Neural cell (in vitro differentiated cells): ENCODE measurements around the gene GRIN1. TPM values are rescaled to one million over a fixed set of nuclear protein-coding genes. Genes with fewer than 3 reads are reported as not detected.

Experiments used
- H2AFZ ChIP-seq: fragments of 200-600, 300-800 bp; sonication (generic), shearing (Covaris generic); 2 replicates; pipeline ENCODE4 v1.6.0; 2014; ENCODE audit warnings: low read depth, mild to moderate bottlenecking, antibody characterized with exemption, low read length, moderate library complexity
- H3F3A ChIP-seq: fragments of 200-600 bp; shearing (Covaris generic); 2 replicates; pipeline ENCODE4 v1.6.1; 2016; ENCODE audit warnings: mild to moderate bottlenecking, moderate library complexity, mixed read lengths, antibody characterized with exemption, low read length; ENCODE audit not compliant: insufficient read depth, poor library complexity, severe bottlenecking
- H3K27ac ChIP-seq: fragments of 200-600, 300-800 bp; sonication (generic), shearing (Covaris generic); 2 replicates; pipeline ENCODE4 v1.5.1; 2014; ENCODE audit warnings: mild to moderate bottlenecking, low read length, moderate library complexity
- H3K27me3 ChIP-seq: fragments of 300-800, 200-600 bp; sonication (generic), shearing (Covaris generic); 2 replicates; pipeline ENCODE4 v1.6.0; 2014; ENCODE audit warnings: mild to moderate bottlenecking, low read depth, low read length, moderate library complexity; ENCODE audit not compliant: insufficient read depth
- H3K36me3 ChIP-seq: fragments of 300-800, 200-600 bp; sonication (generic), shearing (Covaris generic); 2 replicates; pipeline ENCODE4 v1.5.1; 2014; ENCODE audit warnings: mild to moderate bottlenecking, antibody characterized with exemption, low read length, moderate library complexity; ENCODE audit not compliant: insufficient read depth
- H3K4me2 ChIP-seq: fragments of 300-800, 200-600 bp; sonication (generic), shearing (Covaris generic); 2 replicates; pipeline ENCODE4 v1.6.0; 2014; ENCODE audit warnings: mild to moderate bottlenecking, low read length
- H3K4me3 ChIP-seq: fragments of 300-800, 200-600 bp; sonication (generic), shearing (Covaris generic); 2 replicates; pipeline ENCODE4 v1.5.1; 2014; ENCODE audit warnings: mild to moderate bottlenecking, low read length, moderate library complexity
- H3K79me2 ChIP-seq: fragments of 200-600 bp; shearing (Covaris generic); replicated peaks from 2 replicates; pipeline ENCODE4 v1.6.0; 2014; ENCODE audit warnings: mild to moderate bottlenecking, low read length, moderate library complexity; ENCODE audit not compliant: insufficient read depth
- H3K9ac ChIP-seq: fragments of 300-800, 200-600 bp; sonication (generic), shearing (Covaris generic); 2 replicates; pipeline ENCODE4 v1.6.1; 2016; ENCODE audit warnings: mild to moderate bottlenecking, low read length, mixed read lengths
- H3K9me2 ChIP-seq: fragments of 200-600 bp; shearing (Covaris generic); 2 replicates; pipeline ENCODE4 v1.6.1; 2016; ENCODE audit warnings: mild to moderate bottlenecking, low read length, mixed read lengths; ENCODE audit not compliant: insufficient read depth
- H3K9me3 ChIP-seq: fragments of 200-600, 300-800 bp; sonication (generic), shearing (Covaris generic); 2 replicates; pipeline ENCODE4 v1.6.1; 2016; ENCODE audit warnings: mild to moderate bottlenecking, mixed run types, low read length, moderate library complexity, mixed read lengths
- H4K20me1 ChIP-seq: fragments of 200-600 bp; shearing (Covaris generic); 2 replicates; pipeline ENCODE4 v1.6.1; 2016; ENCODE audit warnings: mild to moderate bottlenecking, mixed run types; ENCODE audit not compliant: insufficient read depth
- EP300 ChIP-seq: fragments of 450-650 bp; conservative IDR thresholded peaks from 2 replicates; pipeline ENCODE4 v1.6.1; 2014; ENCODE audit warnings: antibody characterized with exemption, mild to moderate bottlenecking, moderate library complexity; ENCODE audit not compliant: poor library complexity, severe bottlenecking
- EZH2 ChIP-seq: fragments of 200-600, 300-800 bp; shearing (Covaris generic), sonication (generic); IDR thresholded peaks from 2 replicates; pipeline ENCODE4 v1.6.1; 2014; ENCODE audit warnings: antibody characterized with exemption, low read length, borderline replicate concordance, mild to moderate bottlenecking; ENCODE audit not compliant: insufficient read depth, poor library complexity, severe bottlenecking
- MXI1 ChIP-seq: fragments of 450-650 bp; conservative IDR thresholded peaks from 2 replicates; pipeline ENCODE4 v1.6.1; 2014; ENCODE audit warnings: antibody characterized with exemption, mild to moderate bottlenecking; ENCODE audit not compliant: poor library complexity, severe bottlenecking
- POLR2AphosphoS5 ChIP-seq: IDR thresholded peaks from 2 replicates; pipeline ENCODE4 v1.6.1; 2012
- RAD21 ChIP-seq: fragments of 450-650 bp; conservative IDR thresholded peaks from 2 replicates; pipeline ENCODE4 v1.6.1; 2014; ENCODE audit warnings: antibody characterized with exemption, mild to moderate bottlenecking, moderate library complexity
- SMC3 ChIP-seq: fragments of 450-650 bp; conservative IDR thresholded peaks from 2 replicates; pipeline ENCODE4 v1.6.1; 2014; ENCODE audit warnings: antibody characterized with exemption, mild to moderate bottlenecking, moderate library complexity; ENCODE audit not compliant: poor library complexity
- TAF1 ChIP-seq: IDR thresholded peaks from 2 replicates; pipeline ENCODE4 v1.6.1; 2012; ENCODE audit warnings: low read depth
- polyA plus RNA-seq: library from polyadenylated mRNA; depleted of rRNA; stranded (reverse); fragments of >200 nt; gene quantifications from 2 replicates; pipeline ENCODE4 v1.2.3, GENCODE V29; 2014
- TF ChIP-seq, protein P1 (sequence below): fragments of 450-650 bp; IDR thresholded peaks from 2 replicates; pipeline ENCODE4 v1.5.1; 2014; ENCODE audit warnings: antibody characterized with exemption, mild to moderate bottlenecking, moderate library complexity; ENCODE audit not compliant: poor library complexity, severe bottlenecking
- TF ChIP-seq, protein P2 (sequence below): IDR thresholded peaks from 2 replicates; pipeline ENCODE4 v1.6.1; 2012; ENCODE audit warnings: borderline replicate concordance

The GRIN1 gene
- polyA plus RNA-seq, 1 donor from 2014 or later, result 0.58 TPM

DNA sequence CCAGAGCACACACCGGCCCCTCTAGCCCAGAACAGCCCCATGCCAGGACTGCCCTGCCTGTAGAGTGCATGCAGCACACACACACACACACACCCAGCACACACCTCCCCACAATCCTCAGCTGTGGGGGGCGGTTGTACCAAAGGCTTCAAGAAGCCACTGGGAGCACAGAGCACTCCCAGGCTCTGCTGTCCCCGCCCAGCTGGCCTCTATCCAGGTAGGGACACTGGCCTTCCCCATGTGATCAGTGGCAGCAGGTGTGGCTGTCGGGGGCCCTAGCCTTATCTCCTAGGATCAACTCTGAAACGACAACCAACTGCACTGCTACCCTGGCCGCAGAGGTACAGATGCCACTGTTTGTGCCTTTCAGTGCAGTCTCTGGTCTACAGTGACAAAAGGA, 47.4 kb downstream of the GRIN1 start:
- Histone ChIP-seq H3F3A (no peaks in the 10 kb centered on the region), H3K9me3 (no peaks in the 10 kb centered on the region), H3K27me3 (no peaks in the 10 kb centered on the region), H3K4me3 (peak overlapping the region; percentile 98), H3K27ac (no peak overlapping the region), H3K9ac (no peak overlapping the region), H3K4me2 (peak overlapping the region; percentile 95), H3K36me3 (no peaks in the 10 kb centered on the region), H3K79me2 (peaks cover 14% of the 10 kb centered on the region), H4K20me1 (no peaks in the 10 kb centered on the region), H2AFZ (no peak overlapping the region), H3K9me2 (no peaks in the 10 kb centered on the region)
- no peak for TF ChIP-seq POLR2AphosphoS5
- TF ChIP-seq EZH2, result no peak
- TF ChIP-seq, protein P1, sequence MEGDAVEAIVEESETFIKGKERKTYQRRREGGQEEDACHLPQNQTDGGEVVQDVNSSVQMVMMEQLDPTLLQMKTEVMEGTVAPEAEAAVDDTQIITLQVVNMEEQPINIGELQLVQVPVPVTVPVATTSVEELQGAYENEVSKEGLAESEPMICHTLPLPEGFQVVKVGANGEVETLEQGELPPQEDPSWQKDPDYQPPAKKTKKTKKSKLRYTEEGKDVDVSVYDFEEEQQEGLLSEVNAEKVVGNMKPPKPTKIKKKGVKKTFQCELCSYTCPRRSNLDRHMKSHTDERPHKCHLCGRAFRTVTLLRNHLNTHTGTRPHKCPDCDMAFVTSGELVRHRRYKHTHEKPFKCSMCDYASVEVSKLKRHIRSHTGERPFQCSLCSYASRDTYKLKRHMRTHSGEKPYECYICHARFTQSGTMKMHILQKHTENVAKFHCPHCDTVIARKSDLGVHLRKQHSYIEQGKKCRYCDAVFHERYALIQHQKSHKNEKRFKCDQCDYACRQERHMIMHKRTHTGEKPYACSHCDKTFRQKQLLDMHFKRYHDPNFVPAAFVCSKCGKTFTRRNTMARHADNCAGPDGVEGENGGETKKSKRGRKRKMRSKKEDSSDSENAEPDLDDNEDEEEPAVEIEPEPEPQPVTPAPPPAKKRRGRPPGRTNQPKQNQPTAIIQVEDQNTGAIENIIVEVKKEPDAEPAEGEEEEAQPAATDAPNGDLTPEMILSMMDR, result no peak
- TF ChIP-seq SMC3, result no peak
- no peak for TF ChIP-seq RAD21
- TF ChIP-seq EP300, result no peak
- TF ChIP-seq TAF1, result no peak
- TF ChIP-seq, protein P2, sequence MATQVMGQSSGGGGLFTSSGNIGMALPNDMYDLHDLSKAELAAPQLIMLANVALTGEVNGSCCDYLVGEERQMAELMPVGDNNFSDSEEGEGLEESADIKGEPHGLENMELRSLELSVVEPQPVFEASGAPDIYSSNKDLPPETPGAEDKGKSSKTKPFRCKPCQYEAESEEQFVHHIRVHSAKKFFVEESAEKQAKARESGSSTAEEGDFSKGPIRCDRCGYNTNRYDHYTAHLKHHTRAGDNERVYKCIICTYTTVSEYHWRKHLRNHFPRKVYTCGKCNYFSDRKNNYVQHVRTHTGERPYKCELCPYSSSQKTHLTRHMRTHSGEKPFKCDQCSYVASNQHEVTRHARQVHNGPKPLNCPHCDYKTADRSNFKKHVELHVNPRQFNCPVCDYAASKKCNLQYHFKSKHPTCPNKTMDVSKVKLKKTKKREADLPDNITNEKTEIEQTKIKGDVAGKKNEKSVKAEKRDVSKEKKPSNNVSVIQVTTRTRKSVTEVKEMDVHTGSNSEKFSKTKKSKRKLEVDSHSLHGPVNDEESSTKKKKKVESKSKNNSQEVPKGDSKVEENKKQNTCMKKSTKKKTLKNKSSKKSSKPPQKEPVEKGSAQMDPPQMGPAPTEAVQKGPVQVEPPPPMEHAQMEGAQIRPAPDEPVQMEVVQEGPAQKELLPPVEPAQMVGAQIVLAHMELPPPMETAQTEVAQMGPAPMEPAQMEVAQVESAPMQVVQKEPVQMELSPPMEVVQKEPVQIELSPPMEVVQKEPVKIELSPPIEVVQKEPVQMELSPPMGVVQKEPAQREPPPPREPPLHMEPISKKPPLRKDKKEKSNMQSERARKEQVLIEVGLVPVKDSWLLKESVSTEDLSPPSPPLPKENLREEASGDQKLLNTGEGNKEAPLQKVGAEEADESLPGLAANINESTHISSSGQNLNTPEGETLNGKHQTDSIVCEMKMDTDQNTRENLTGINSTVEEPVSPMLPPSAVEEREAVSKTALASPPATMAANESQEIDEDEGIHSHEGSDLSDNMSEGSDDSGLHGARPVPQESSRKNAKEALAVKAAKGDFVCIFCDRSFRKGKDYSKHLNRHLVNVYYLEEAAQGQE, result no peak

DNA sequence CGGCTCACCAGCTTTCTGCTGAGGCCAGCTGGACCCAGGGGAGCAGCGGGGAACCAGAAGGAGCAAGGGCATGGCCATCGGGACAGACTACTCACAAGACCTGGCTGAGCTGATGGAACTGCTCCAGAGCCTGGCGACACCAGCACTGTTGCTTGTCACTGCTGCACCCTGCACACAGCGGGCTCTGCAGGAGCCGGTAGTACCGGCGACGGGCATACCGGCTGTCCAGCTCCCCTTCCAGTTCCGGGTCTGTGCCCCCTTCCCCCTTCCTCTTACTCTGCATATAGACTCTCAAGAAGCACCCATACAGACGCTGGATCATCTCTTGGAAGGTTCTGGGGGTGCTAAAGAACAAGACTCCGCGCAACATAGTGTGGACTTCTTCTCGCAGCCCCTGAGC, 48.4 kb downstream of the GRIN1 start:
- no peaks in the 10 kb centered on the region for H3K27me3 ChIP-seq
- H3K4me3 ChIP-seq, result peak overlapping the region; percentile 98
- no peaks in the 10 kb centered on the region for H3K9me3 ChIP-seq
- H3K27ac ChIP-seq, result no peak overlapping the region
- H3F3A ChIP-seq, result no peaks in the 10 kb centered on the region
- H3K9ac ChIP-seq, result peak overlapping the region; percentile 85
- H3K4me2 ChIP-seq, result peak overlapping the region; percentile 95
- H3K36me3 ChIP-seq, result no peaks in the 10 kb centered on the region
- H3K9me2 ChIP-seq, result no peaks in the 10 kb centered on the region
- no peaks in the 10 kb centered on the region for H4K20me1 ChIP-seq
- no peak overlapping the region for H2AFZ ChIP-seq
- TF ChIP-seq RAD21 (no peak), TAF1 (no peak), POLR2AphosphoS5 (no peak), EP300 (no peak), EZH2 (no peak), SMC3 (no peak), MXI1 (no peak)
- TF ChIP-seq, protein P2, result no peak
- TF ChIP-seq, protein P1, result no peak
- peaks cover 14% of the 10 kb centered on the region for H3K79me2 ChIP-seq
